HepG2 (cell line): Measurements from ENCODE around the gene FAM210A. TPM values are rescaled to one million over a fixed set of nuclear protein-coding genes. Genes with fewer than 3 reads are reported as not detected.
A peak's percentile ranks its signal among the peaks of the same experiment; 100 is the strongest.

Experiments
- ELF1 ChIP-seq: sonication (generic); formaldehyde crosslinking; IDR thresholded peaks from 2 replicates; pipeline ENCODE4 v1.4.0; 2020; ENCODE audit warnings: missing genetic modification reagents
- HNF4G ChIP-seq, 2 experiments: sonication (generic) in 1 of 2; formaldehyde crosslinking in 1 of 2; IDR thresholded peaks; 2 replicates each; pipeline versions ENCODE4 v1.4.0 to v1.6.1; 2011 to 2020; ENCODE audit warnings: borderline replicate concordance in 2 of 2, low read depth in 2 of 2, mild to moderate bottlenecking in 2 of 2, low read length in 1 of 2, missing genetic modification reagents in 1 of 2, moderate library complexity in 1 of 2
- HNRNPLL ChIP-seq: fragments of 200-400 bp; formaldehyde crosslinking; IDR thresholded peaks from 2 replicates; pipeline ENCODE4 v1.6.1; 2017; ENCODE audit warnings: mild to moderate bottlenecking, low read depth, low read length; ENCODE audit not compliant: poor library complexity, severe bottlenecking
- JUND ChIP-seq: sonication (generic); formaldehyde crosslinking; IDR thresholded peaks from 2 replicates; pipeline ENCODE4 v1.8.0; 2022; ENCODE audit warnings: mild to moderate bottlenecking, missing genetic modification reagents
- KMT2A ChIP-seq: sonication (generic); formaldehyde crosslinking; IDR thresholded peaks from 2 replicates; pipeline ENCODE4 v1.4.0; 2020; ENCODE audit warnings: missing genetic modification reagents
- MAF1 ChIP-seq: sonication (generic); formaldehyde crosslinking; IDR thresholded peaks from 2 replicates; pipeline ENCODE4 v1.5.0; 2020; ENCODE audit warnings: missing genetic modification reagents, borderline replicate concordance
- PAWR ChIP-seq: sonication (generic); formaldehyde crosslinking; IDR thresholded peaks from 2 replicates; pipeline ENCODE4 v1.4.0; 2020; ENCODE audit warnings: missing genetic modification reagents, mild to moderate bottlenecking, borderline replicate concordance
- PRMT3 ChIP-seq: sonication (generic); formaldehyde crosslinking; IDR thresholded peaks from 2 replicates; pipeline ENCODE4 v1.8.1; 2022; ENCODE audit warnings: low read depth, mild to moderate bottlenecking, moderate library complexity, missing genetic modification reagents, borderline replicate concordance
- RBM39 ChIP-seq: fragments of 200-400 bp; formaldehyde crosslinking; IDR thresholded peaks from one replicate; pipeline ENCODE4 v1.6.1; 2018; ENCODE audit warnings: antibody characterized with exemption, mild to moderate bottlenecking, low read depth, low read length; ENCODE audit not compliant: poor library complexity, severe bottlenecking
- SALL1 ChIP-seq: sonication (generic); formaldehyde crosslinking; IDR thresholded peaks from 2 replicates; pipeline ENCODE4 v1.8.0; 2022; ENCODE audit warnings: mild to moderate bottlenecking, missing genetic modification reagents
- TEAD2 ChIP-seq: sonication (generic); formaldehyde crosslinking; IDR thresholded peaks from 2 replicates; pipeline ENCODE4 v1.9.0; 2021; ENCODE audit warnings: missing genetic modification reagents
- ZBTB46 ChIP-seq: sonication (generic); formaldehyde crosslinking; IDR thresholded peaks from 2 replicates; pipeline ENCODE4 v1.4.0; 2020; ENCODE audit warnings: mild to moderate bottlenecking, missing genetic modification reagents, borderline replicate concordance
- ZBTB7B ChIP-seq: sonication (generic); formaldehyde crosslinking; IDR thresholded peaks from 2 replicates; pipeline ENCODE4 v1.4.0; 2020; ENCODE audit warnings: missing genetic modification reagents
- ZMYM2 ChIP-seq: sonication (generic); formaldehyde crosslinking; IDR thresholded peaks from 2 replicates; pipeline ENCODE4 v1.8.0; 2022; ENCODE audit warnings: mild to moderate bottlenecking, missing genetic modification reagents
- ZNF205 ChIP-seq: IDR thresholded peaks from 2 replicates; pipeline ENCODE4 v1.6.1; 2018; ENCODE audit warnings: missing biosample characterization, missing genetic modification reagents
- ZNF225 ChIP-seq: sonication (generic); formaldehyde crosslinking; IDR thresholded peaks from 2 replicates; pipeline ENCODE4 v1.4.0; 2020; ENCODE audit warnings: mild to moderate bottlenecking, missing genetic modification reagents
- ZNF253 ChIP-seq: sonication (generic); formaldehyde crosslinking; IDR thresholded peaks from 2 replicates; pipeline ENCODE4 v1.8.0; 2022; ENCODE audit warnings: mild to moderate bottlenecking, missing genetic modification reagents, borderline replicate concordance
- ZNF256 ChIP-seq: sonication (generic); formaldehyde crosslinking; conservative IDR thresholded peaks from 2 replicates; pipeline ENCODE4 v1.4.0; 2020; ENCODE audit warnings: missing genetic modification reagents
- ZNF329 ChIP-seq: sonication (generic); formaldehyde crosslinking; IDR thresholded peaks from 2 replicates; pipeline ENCODE4 v1.9.0; 2021; ENCODE audit warnings: low read depth, mild to moderate bottlenecking, missing genetic modification reagents
- ZNF333 ChIP-seq: sonication (generic); formaldehyde crosslinking; IDR thresholded peaks from 2 replicates; pipeline ENCODE4 v1.4.0; 2020; ENCODE audit warnings: mild to moderate bottlenecking, missing genetic modification reagents, borderline replicate concordance
- ZNF501 ChIP-seq: sonication (generic); formaldehyde crosslinking; IDR thresholded peaks from 2 replicates; pipeline ENCODE4 v1.5.1; 2020; ENCODE audit warnings: mild to moderate bottlenecking, moderate library complexity, missing genetic modification reagents
- ZNF549 ChIP-seq: sonication (generic); formaldehyde crosslinking; IDR thresholded peaks from 2 replicates; pipeline ENCODE4 v1.5.0; 2020; ENCODE audit warnings: missing genetic modification reagents
- ZNF737 ChIP-seq: sonication (generic); formaldehyde crosslinking; IDR thresholded peaks from 2 replicates; pipeline ENCODE4 v1.5.0; 2020; ENCODE audit warnings: missing genetic modification reagents, mild to moderate bottlenecking, borderline replicate concordance
- ZNF780A ChIP-seq: sonication (generic); formaldehyde crosslinking; IDR thresholded peaks from 2 replicates; pipeline ENCODE4 v1.8.0; 2022; ENCODE audit warnings: mild to moderate bottlenecking, missing genetic modification reagents, moderate library complexity
- ZNF784 ChIP-seq: sonication (generic); formaldehyde crosslinking; IDR thresholded peaks from 2 replicates; pipeline ENCODE4 v1.5.1; 2020; ENCODE audit warnings: missing genetic modification reagents, mild to moderate bottlenecking, borderline replicate concordance
- ZSCAN12 ChIP-seq: sonication (generic); formaldehyde crosslinking; IDR thresholded peaks from 2 replicates; pipeline ENCODE4 v1.9.0; 2021; ENCODE audit warnings: mild to moderate bottlenecking, missing genetic modification reagents
- ZSCAN25 ChIP-seq: sonication (generic); formaldehyde crosslinking; IDR thresholded peaks from 2 replicates; pipeline ENCODE4 v1.8.0; 2022; ENCODE audit warnings: mild to moderate bottlenecking, missing genetic modification reagents
- ZZZ3 ChIP-seq: sonication (generic); formaldehyde crosslinking; IDR thresholded peaks from 2 replicates; pipeline ENCODE4 v1.4.0; 2020; ENCODE audit warnings: missing genetic modification reagents, mild to moderate bottlenecking, borderline replicate concordance
- polyA plus RNA-seq, 8 experiments: library from polyadenylated mRNA; depleted of rRNA in 3 of 8; stranded (reverse) in 7 of 8; unstranded in 1 of 8; fragments of >200 nt; fragmentation: Illumina TruSeq in 4 of 8; extraction: Trizol in 4 of 8; gene quantifications; 2 replicates each; pipeline versions ENCODE4 v1.2.1 to v1.2.3, GENCODE V29; 2011 to 2016; ENCODE audit warnings: low read depth in 4 of 8, missing spikeins in 1 of 8, mixed read lengths in 1 of 8; ENCODE audit not compliant: insufficient read depth in 1 of 8
- total RNA-seq, 5 experiments: library from RNA; depleted of rRNA; stranded (reverse); fragments of >200 nt; fragmentation: Illumina TruSeq; extraction: Trizol; gene quantifications; 2 replicates each; pipeline ENCODE4 v1.2.3, GENCODE V29; 2016; ENCODE audit warnings: low read depth in 1 of 5

Gene FAM210A
- total and polyA plus RNA-seq, 2 of the 13 experiments (the other 11 are each of a cell fraction or from before 2014, with no cell fraction given) = 33.2 to 37.5 TPM

GRCh38 chr18:13726232-13726971 is at the start of gene FAM210A, which contains the start of gene RNMT (continued):
- peak; percentile 56; the same call in 1 of the 2 replicates for TF ChIP-seq ZSCAN12
- TF ChIP-seq HNRNPLL = peak; percentile 98
- TF ChIP-seq ZNF784 = peak; percentile 66
- TF ChIP-seq ZZZ3 (CRISPR knock-in tag) = peak; percentile 88; the same call in 1 of the 2 replicates
- peak; percentile 79; the same call in 1 of the 2 replicates for TF ChIP-seq ZNF205
- peak; percentile 88 for TF ChIP-seq ZBTB7B (CRISPR knock-in tag)
- TF ChIP-seq RBM39 = no peak
- TF ChIP-seq HNF4G (IDR thresholded peaks at IDR 0.05; ENCODE audit: borderline replicate concordance, low read depth, low read length) = no peak
- TF ChIP-seq HNF4G (CRISPR knock-in tag; IDR thresholded peaks at IDR 0.05; ENCODE audit: borderline replicate concordance, low read depth) = peak; percentile 63; the same call in 1 of the 2 replicates
- no peak; the same call in none of the 2 replicates for TF ChIP-seq SALL1 (CRISPR knock-in tag)
- no peak for TF ChIP-seq ZSCAN25 (CRISPR knock-in tag)
- peak; percentile 86 for TF ChIP-seq ZNF329 (CRISPR knock-in tag)
- peak; percentile 91 for TF ChIP-seq ZNF501 (CRISPR knock-in tag)
- peak; percentile 94 for TF ChIP-seq ZNF225 (CRISPR knock-in tag)
- TF ChIP-seq ZNF253 = 0 out of 2 replicates have a peak, but pooled peaks have one; percentile 18
- TF ChIP-seq ZNF549 = no peak
- TF ChIP-seq KMT2A (CRISPR knock-in tag) = peak; percentile 94
- TF ChIP-seq ZMYM2 (CRISPR knock-in tag) = no peak
- peak; percentile 90 for TF ChIP-seq JUND (CRISPR knock-in tag)
- no peak for TF ChIP-seq ZNF333 (CRISPR knock-in tag)
- TF ChIP-seq PAWR = peak; percentile 7; the same call in 1 of the 2 replicates
- no peak for TF ChIP-seq PRMT3 (CRISPR knock-in tag)
- no peak; the same call in 1 of the 2 replicates for TF ChIP-seq ZNF780A (CRISPR knock-in tag)
- no peak for TF ChIP-seq ZNF737 (CRISPR knock-in tag)
- TF ChIP-seq ZNF256 (CRISPR knock-in tag) = no peak
- TF ChIP-seq ZBTB46 (CRISPR knock-in tag) = 0 out of 2 replicates have a peak, but pooled peaks have one; percentile 20
- peak; percentile 95 for TF ChIP-seq ELF1 (CRISPR knock-in tag)
- TF ChIP-seq MAF1 = no peak; the same call in 1 of the 2 replicates
- TF ChIP-seq TEAD2 = no peak
